Suprapubic skin (tissue), 4 donors: ENCODE data around the gene ECD. TPM values are rescaled to one million over a fixed set of nuclear protein-coding genes. Genes with fewer than 3 reads are reported as not detected.

Experiments
- DNase-seq, 2 donors: peaks; one replicate each; pipeline ENCODE4 v3.0.0-alpha.2; 2019; ENCODE audit warnings: low spot score in 2 of 2
- H3K27ac ChIP-seq: fragments of 200-600 bp; sonication (generic); one replicate; pipeline ENCODE4 v1.5.1; 2019
- H3K27me3 ChIP-seq: fragments of 200-600 bp; sonication (generic); one replicate; pipeline ENCODE4 v1.5.1; 2019
- H3K36me3 ChIP-seq: fragments of 200-600 bp; sonication (generic); one replicate; pipeline ENCODE4 v1.5.1; 2019
- H3K4me1 ChIP-seq: fragments of 200-600 bp; sonication (generic); one replicate; pipeline ENCODE4 v1.5.1; 2019
- H3K4me3 ChIP-seq: fragments of 200-600 bp; sonication (generic); one replicate; pipeline ENCODE4 v1.5.1; 2019; ENCODE audit warnings: mild to moderate bottlenecking
- H3K9me3 ChIP-seq: fragments of 200-600 bp; sonication (generic); one replicate; pipeline ENCODE4 v1.5.1; 2019
- EP300 ChIP-seq: sonication (generic); formaldehyde crosslinking; IDR thresholded peaks from one replicate; pipeline ENCODE4 v1.6.1; 2017; ENCODE audit warnings: antibody characterized with exemption
- POLR2A ChIP-seq, 2 donors: fragments of 450-650 bp; IDR thresholded peaks; one replicate each; pipeline ENCODE4 v1.6.1; 2017; ENCODE audit warnings: antibody characterized with exemption in 2 of 2, mild to moderate bottlenecking in 2 of 2, moderate library complexity in 2 of 2
- POLR2AphosphoS5 ChIP-seq, 3 donors: sonication (generic); formaldehyde crosslinking; IDR thresholded peaks; one replicate each; pipeline ENCODE4 v1.6.1; 2017; ENCODE audit warnings: antibody characterized with exemption in 3 of 3
- WGBS: methylation state at CpG from one replicate; pipeline ENCODE4 v1.1.5; 2018; 5-methylcytosine and 5-hydroxymethylcytosine counted together
- total RNA-seq, 4 donors: library from RNA; depleted of rRNA; stranded (reverse); fragments of >200 nt; gene quantifications; one replicate each; pipeline ENCODE4 v1.1.0, GENCODE V29; 2016
- TF ChIP-seq, protein P1 (sequence below), 2 donors: fragments of 200-600 bp in 1 of 2; fragments of 450-650 bp in 1 of 2; sonication (generic) in 1 of 2; IDR thresholded peaks; one replicate each; pipeline ENCODE4 v1.5.1; 2016 to 2019; ENCODE audit warnings: antibody characterized with exemption in 2 of 2, mild to moderate bottlenecking in 1 of 2, moderate library complexity in 1 of 2

The ECD gene
- total RNA-seq, 4 donors from 2014 or later: 32.5 to 43.9 (median 35.1) TPM

DNA sequence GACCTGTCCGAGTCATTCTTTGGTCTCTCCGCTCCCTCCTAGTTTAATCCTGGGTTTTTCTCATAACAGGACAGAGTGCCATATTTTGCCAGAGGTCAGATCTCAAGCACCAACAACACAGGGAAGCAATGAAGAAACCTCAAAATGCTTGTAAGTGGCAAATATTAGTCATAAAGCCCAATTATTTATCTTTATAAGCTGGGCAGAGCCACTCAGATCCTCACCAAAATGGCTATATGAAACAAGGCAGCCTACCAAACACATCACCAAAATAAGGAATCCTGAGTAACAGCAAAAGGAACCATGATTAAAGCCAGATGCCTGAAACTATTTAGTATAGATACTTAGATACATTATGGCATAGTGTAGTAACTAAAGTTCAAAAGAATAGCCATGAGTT is 4.7 kb downstream of the ECD start:
- TF ChIP-seq POLR2A (IDR thresholded peaks at IDR 0.05) (no peak), POLR2AphosphoS5 (IDR thresholded peaks at IDR 0.05) (no peak), EP300 (no peak)
- TF ChIP-seq, protein P1, sequence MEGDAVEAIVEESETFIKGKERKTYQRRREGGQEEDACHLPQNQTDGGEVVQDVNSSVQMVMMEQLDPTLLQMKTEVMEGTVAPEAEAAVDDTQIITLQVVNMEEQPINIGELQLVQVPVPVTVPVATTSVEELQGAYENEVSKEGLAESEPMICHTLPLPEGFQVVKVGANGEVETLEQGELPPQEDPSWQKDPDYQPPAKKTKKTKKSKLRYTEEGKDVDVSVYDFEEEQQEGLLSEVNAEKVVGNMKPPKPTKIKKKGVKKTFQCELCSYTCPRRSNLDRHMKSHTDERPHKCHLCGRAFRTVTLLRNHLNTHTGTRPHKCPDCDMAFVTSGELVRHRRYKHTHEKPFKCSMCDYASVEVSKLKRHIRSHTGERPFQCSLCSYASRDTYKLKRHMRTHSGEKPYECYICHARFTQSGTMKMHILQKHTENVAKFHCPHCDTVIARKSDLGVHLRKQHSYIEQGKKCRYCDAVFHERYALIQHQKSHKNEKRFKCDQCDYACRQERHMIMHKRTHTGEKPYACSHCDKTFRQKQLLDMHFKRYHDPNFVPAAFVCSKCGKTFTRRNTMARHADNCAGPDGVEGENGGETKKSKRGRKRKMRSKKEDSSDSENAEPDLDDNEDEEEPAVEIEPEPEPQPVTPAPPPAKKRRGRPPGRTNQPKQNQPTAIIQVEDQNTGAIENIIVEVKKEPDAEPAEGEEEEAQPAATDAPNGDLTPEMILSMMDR (IDR thresholded peaks at IDR 0.05): no peak
- H3K36me3 ChIP-seq: peaks cover 28% of the 10 kb centered on the region
- H3K27ac ChIP-seq: no peak overlapping the region
- no peak overlapping the region for H3K4me3 ChIP-seq
- DNase-seq: no peak
- H3K27me3 ChIP-seq: no peaks in the 10 kb centered on the region
- H3K9me3 ChIP-seq: no peaks in the 10 kb centered on the region
- WGBS: 92% methylated on average over 2 of the region's 2 CpGs
- peaks cover 46% of the 10 kb centered on the region for H3K4me1 ChIP-seq

- Histone ChIP-seq H3K4me3 (no peak overlapping the region), H3K9me3 (no peaks in the 10 kb centered on the region), H3K27me3 (no peaks in the 10 kb centered on the region), H3K4me1 (peaks cover 37% of the 10 kb centered on the region), H3K36me3 (peaks cover 40% of the 10 kb centered on the region), H3K27ac (no peak overlapping the region)
- DNase-seq: no peak
- TF ChIP-seq EP300 (no peak), POLR2A (IDR thresholded peaks at IDR 0.05) (no peak), POLR2AphosphoS5 (IDR thresholded peaks at IDR 0.05) (no peak)
- TF ChIP-seq, protein P1 (IDR thresholded peaks at IDR 0.05): no peak
- WGBS: 92% methylated on average over 3 of the region's 3 CpGs
Observed at GRCh38 chr10:73161662-73162061, 6.1 kb downstream of the ECD start.

DNA sequence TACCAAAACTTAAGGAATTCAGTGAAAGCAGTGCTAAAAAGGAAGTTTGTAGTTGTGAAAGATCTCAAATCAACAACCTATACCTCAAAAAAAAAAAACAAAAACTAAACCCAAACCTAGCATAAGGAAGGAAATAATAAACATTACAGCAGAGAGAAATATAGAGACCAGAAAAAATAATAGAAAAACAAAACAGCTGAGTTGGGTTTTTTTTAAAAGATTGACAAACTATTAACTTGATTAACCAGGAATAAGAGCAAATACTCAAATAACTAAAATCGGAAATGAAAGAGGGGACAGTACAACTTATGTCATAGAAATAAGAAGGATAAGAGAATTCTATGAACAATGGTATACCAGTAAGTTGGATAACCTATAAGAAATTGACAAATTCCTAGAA is 6.7 kb downstream of the ECD start:
- H3K9me3 ChIP-seq: no peaks in the 10 kb centered on the region
- TF ChIP-seq, protein P1 (IDR thresholded peaks at IDR 0.05): no peak
- TF ChIP-seq POLR2AphosphoS5 (IDR thresholded peaks at IDR 0.05) (no peak), POLR2A (IDR thresholded peaks at IDR 0.05) (no peak), EP300 (no peak)
- no peak overlapping the region for H3K27ac ChIP-seq
- DNase-seq: no peak
- H3K36me3 ChIP-seq: peaks cover 46% of the 10 kb centered on the region
- H3K27me3 ChIP-seq: no peaks in the 10 kb centered on the region
- WGBS: 85% methylated on average over 1 of the region's 1 CpG
- H3K4me3 ChIP-seq: no peak overlapping the region
- peaks cover 32% of the 10 kb centered on the region for H3K4me1 ChIP-seq

DNA sequence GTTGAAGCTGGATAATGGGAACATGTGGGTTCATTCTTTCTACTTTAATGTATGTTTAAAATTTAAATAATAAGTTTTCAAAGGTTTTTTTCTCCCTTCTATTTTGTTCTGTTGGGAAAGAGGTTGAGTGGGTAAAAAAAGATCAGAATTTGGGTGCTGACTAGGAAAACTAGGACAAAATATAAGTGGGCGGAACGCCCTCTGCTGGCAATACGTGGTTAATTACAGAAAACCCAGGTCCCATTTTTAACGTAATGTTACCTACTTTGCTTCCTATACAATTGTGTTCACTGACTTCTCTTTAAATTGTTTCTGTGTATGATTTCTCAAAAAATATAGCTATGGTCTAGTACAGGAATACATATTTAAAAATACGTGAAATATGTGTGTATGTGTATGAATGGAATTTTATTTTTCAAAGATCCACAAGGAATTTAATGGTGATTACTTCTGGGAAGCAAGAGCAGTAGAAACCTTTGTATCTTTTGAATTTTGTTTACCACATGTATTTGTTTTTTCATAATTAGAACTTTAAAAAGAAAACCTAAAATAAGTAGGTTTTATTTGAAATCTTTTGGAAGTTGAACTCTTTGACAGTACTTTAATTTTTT is 8.7 kb downstream of the ECD start:
- no peak for TF ChIP-seq POLR2A (IDR thresholded peaks at IDR 0.05)
- TF ChIP-seq, protein P1 (IDR thresholded peaks at IDR 0.05): peak; percentile 46 to 60
- DNase-seq: no peak
- H3K36me3 ChIP-seq: peaks cover 65% of the 10 kb centered on the region
- no peak overlapping the region for H3K4me3 ChIP-seq
- H3K27ac ChIP-seq: no peak overlapping the region
- no peaks in the 10 kb centered on the region for H3K9me3 ChIP-seq
- 9% methylated on average over 5 of the region's 5 CpGs for WGBS
- peaks cover 22% of the 10 kb centered on the region for H3K4me1 ChIP-seq
- H3K27me3 ChIP-seq: no peaks in the 10 kb centered on the region

DNA sequence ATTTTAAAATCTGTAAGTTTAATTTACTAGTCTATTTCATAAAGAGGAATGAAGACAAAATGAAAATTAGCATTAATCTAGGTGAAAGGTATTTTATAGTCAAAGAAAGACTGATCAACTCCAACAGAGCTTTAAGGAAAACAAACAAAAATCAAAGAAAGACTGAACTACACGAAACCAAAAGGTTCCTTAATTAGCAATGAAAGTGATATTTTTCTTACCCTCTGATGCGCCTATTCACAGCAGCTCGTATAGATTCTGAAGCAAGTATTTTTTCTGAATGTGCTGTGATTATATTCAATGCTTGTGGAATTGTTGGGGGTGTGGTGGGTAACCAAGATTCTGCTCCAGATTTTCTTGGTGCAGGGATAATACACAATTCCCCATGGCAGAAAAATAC is 11.8 kb downstream of the ECD start:
- H3K4me1 ChIP-seq: no peaks in the 10 kb centered on the region
- no peak overlapping the region for H3K4me3 ChIP-seq
- no peaks in the 10 kb centered on the region for H3K9me3 ChIP-seq
- no peak overlapping the region for H3K27ac ChIP-seq
- peaks cover 73% of the 10 kb centered on the region for H3K36me3 ChIP-seq
- DNase-seq: no peak
- TF ChIP-seq EP300: no peak
- TF ChIP-seq POLR2A (IDR thresholded peaks at IDR 0.05): no peak
- TF ChIP-seq, protein P1 (IDR thresholded peaks at IDR 0.05): no peak
- no peak for TF ChIP-seq POLR2AphosphoS5 (IDR thresholded peaks at IDR 0.05)
- WGBS: 88% methylated on average over 3 of the region's 3 CpGs
- no peaks in the 10 kb centered on the region for H3K27me3 ChIP-seq
